NCI-H526 treated with DMSO at 0.1 percent for 48 hours (cell line): ENCODE measurements around the gene IFT27.

Experiments
- DNase-seq: peaks from one replicate; lab custom pipeline; 2025; lab: John Stamatoyannopoulos, UW

Gene IFT27

GRCh38 chr22:36724836-36725235, 51.1 kb downstream of the IFT27 start:
- DNase-seq: no peak

- no peak for DNase-seq
Observed at GRCh38 chr22:36722055-36722454, 53.9 kb downstream of the IFT27 start.

GRCh38 chr22:36715647-36716046, 60.3 kb downstream of the IFT27 start:
- no peak for DNase-seq

GRCh38 chr22:36714110-36714509, 61.8 kb downstream of the IFT27 start:
- no peak for DNase-seq

GRCh38 chr22:36713436-36713835, 62.5 kb downstream of the IFT27 start:
- no peak for DNase-seq
